HG03064 (cell line): ENCODE data around the gene STIP1.

ENCODE experiments used
- ATAC-seq: cut with Tn5 transposase; IDR thresholded peaks from one replicate; pipeline ENCODE4 v1.9.1; 2021; ENCODE audit warnings: low read depth; ENCODE audit not compliant: unreplicated experiment

STIP1 gene

GRCh38 chr11:64220271-64220670 lies 34.3 kb downstream of the STIP1 start:
- no peak for ATAC-seq

GRCh38 chr11:64220798-64221197 lies 34.8 kb downstream of the STIP1 start:
- no peak for ATAC-seq

GRCh38 chr11:64222651-64223000 lies 36.7 kb downstream of the STIP1 start:
- no peak for ATAC-seq

- ATAC-seq, result no peak
Observed at GRCh38 chr11:64223001-64223651, 37.2 kb downstream of the STIP1 start.

GRCh38 chr11:64224151-64224890 lies 38.4 kb downstream of the STIP1 start:
- ATAC-seq, result no peak

- no peak for ATAC-seq
Observed at GRCh38 chr11:64224891-64225607, 39.1 kb downstream of the STIP1 start.

GRCh38 chr11:64225608-64226506 lies 39.9 kb downstream of the STIP1 start, which contains the start of the genes NUDT22 and TRPT1:
Gene NUDT22, plus strand, starts transcription at chr11:64226274. Its CDS starts 379 bp downstream, at chr11:64226653.
Gene TRPT1, minus strand, starts transcription at chr11:64226186. Its CDS starts 326 bp downstream, at chr11:64225860.
- no peak for ATAC-seq

- ATAC-seq, result no peak
Observed at GRCh38 chr11:64226507-64227051, 40.6 kb downstream of the STIP1 start.

- no peak for ATAC-seq
Observed at GRCh38 chr11:64227405-64227956, 41.5 kb downstream of the STIP1 start.

GRCh38 chr11:64229090-64229743 lies 43.2 kb downstream of the STIP1 start:
- ATAC-seq, result no peak

GRCh38 chr11:64229744-64230170 lies 43.8 kb downstream of the STIP1 start:
- ATAC-seq, result no peak

- ATAC-seq, result no peak
Observed at GRCh38 chr11:64230171-64230984, 44.4 kb downstream of the STIP1 start, which contains the start of gene DNAJC4. Gene DNAJC4, plus strand, starts transcription at chr11:64230548. Its CDS starts 307 bp downstream, at chr11:64230855.

- no peak for ATAC-seq
Observed at GRCh38 chr11:64230985-64231365, 45.0 kb downstream of the STIP1 start.

GRCh38 chr11:64231546-64231945 lies 45.6 kb downstream of the STIP1 start:
- ATAC-seq, result no peak

- ATAC-seq, result no peak
Observed at GRCh38 chr11:64232182-64232966, 46.4 kb downstream of the STIP1 start.

- no peak for ATAC-seq
Observed at GRCh38 chr11:64232967-64233315, 47.0 kb downstream of the STIP1 start.

- ATAC-seq, result no peak
Observed at GRCh38 chr11:64233913-64234586, 48.1 kb downstream of the STIP1 start, which contains the start of gene VEGFB. Gene VEGFB, plus strand, starts transcription at chr11:64234584. Its CDS starts 250 bp downstream, at chr11:64234834.
